GM23338 (cell line): ENCODE results near the gene OR52K1. TPM values are rescaled to one million over a fixed set of nuclear protein-coding genes. Genes with fewer than 3 reads are reported as not detected.

Experiments
- ATAC-seq: fragments of 200-7000 bp; cut with Tn5 transposase; 3 replicates; pipeline ENCODE4 v1.9.1; 2020
- DNase-seq: peaks from one replicate; pipeline ENCODE4 v3.0.0-alpha.2; 2015; ENCODE audit warnings: low spot score
- H2AFZ ChIP-seq: fragments of 200-600 bp; sonication (generic); 2 replicates; pipeline ENCODE4 v1.8.0; 2016; ENCODE audit warnings: antibody characterized with exemption, mild to moderate bottlenecking, moderate library complexity
- H3F3A ChIP-seq: fragments of 200-600 bp; sonication (generic); replicated peaks from 2 replicates; pipeline ENCODE4 v1.8.0; 2017; ENCODE audit warnings: antibody characterized with exemption, mixed run types, low read depth
- H3K27ac ChIP-seq: fragments of 200-600 bp; sonication (generic); 2 replicates; pipeline ENCODE4 v1.6.1; 2016; ENCODE audit warnings: low read depth
- H3K27me3 ChIP-seq: fragments of 200-600 bp; sonication (generic); 2 replicates; pipeline ENCODE4 v1.8.0; 2016; ENCODE audit warnings: mild to moderate bottlenecking, mixed run types, moderate library complexity; ENCODE audit not compliant: insufficient read depth
- H3K36me3 ChIP-seq: fragments of 200-600 bp; sonication (generic); 2 replicates; pipeline ENCODE4 v1.8.0; 2016; ENCODE audit warnings: mild to moderate bottlenecking; ENCODE audit not compliant: insufficient read depth
- H3K4me1 ChIP-seq: fragments of 200-600 bp; sonication (generic); 2 replicates; pipeline ENCODE4 v1.8.0; 2016; ENCODE audit warnings: mild to moderate bottlenecking, moderate library complexity; ENCODE audit not compliant: insufficient read depth
- H3K4me2 ChIP-seq: fragments of 200-600 bp; sonication (generic); 2 replicates; pipeline ENCODE4 v1.7.1; 2017; ENCODE audit warnings: mixed run types
- H3K4me3 ChIP-seq: fragments of 200-600 bp; sonication (generic); 2 replicates; pipeline ENCODE4 v1.6.1; 2016; ENCODE audit warnings: mixed run types
- H3K79me2 ChIP-seq: fragments of 200-600 bp; sonication (generic); replicated peaks from 2 replicates; pipeline ENCODE4 v1.8.0; 2017; ENCODE audit warnings: mild to moderate bottlenecking; ENCODE audit not compliant: insufficient read depth
- H3K9me2 ChIP-seq: fragments of 200-600 bp; sonication (generic); 2 replicates; pipeline ENCODE4 v1.8.0; 2017; ENCODE audit not compliant: insufficient read depth
- H4K20me1 ChIP-seq: fragments of 200-600 bp; sonication (generic); replicated peaks from 2 replicates; pipeline ENCODE4 v1.8.0; 2017; ENCODE audit warnings: mild to moderate bottlenecking; ENCODE audit not compliant: insufficient read depth
- H3K27ac Mint-ChIP-seq: 2 replicates; pipeline ENCODE4 v1.8.0; 2020; ENCODE audit warnings: inconsistent platforms, mild to moderate bottlenecking, moderate library complexity, mixed read lengths
- H3K27me3 Mint-ChIP-seq: 3 replicates; pipeline ENCODE4 v1.8.0; 2022; ENCODE audit warnings: low read depth, mild to moderate bottlenecking, moderate library complexity, mixed read lengths, inconsistent platforms; ENCODE audit not compliant: insufficient read depth, poor library complexity
- H3K36me3 Mint-ChIP-seq: 3 replicates; pipeline ENCODE4 v1.8.0; 2021; ENCODE audit warnings: low read depth, mild to moderate bottlenecking, inconsistent platforms, moderate library complexity, mixed read lengths
- H3K4me1 Mint-ChIP-seq: 3 replicates; pipeline ENCODE4 v1.8.0; 2020; ENCODE audit warnings: mild to moderate bottlenecking, inconsistent platforms, mixed read lengths
- H3K4me3 Mint-ChIP-seq: 3 replicates; pipeline ENCODE4 v1.8.0; 2021; ENCODE audit warnings: moderate library complexity, mild to moderate bottlenecking, inconsistent platforms, mixed read lengths
- H3K9me3 Mint-ChIP-seq: 3 replicates; pipeline ENCODE4 v1.8.0; 2020; ENCODE audit warnings: moderate library complexity, mild to moderate bottlenecking, inconsistent platforms, mixed read lengths
- CREB1 ChIP-seq: fragments of 250-450 bp; sonication (Bioruptor Pico); IDR thresholded peaks from 2 replicates; pipeline ENCODE4 v1.5.0; 2020; ENCODE audit warnings: low read depth, mild to moderate bottlenecking, moderate library complexity
- ETS1 ChIP-seq: IDR thresholded peaks from 2 replicates; pipeline ENCODE4 v1.6.1; 2016; ENCODE audit warnings: antibody characterized with exemption
- EZH2 ChIP-seq: fragments of 200-600 bp; sonication (generic); IDR thresholded peaks from one replicate; pipeline ENCODE4 v1.8.0; 2017; ENCODE audit warnings: antibody characterized with exemption, mild to moderate bottlenecking, low read depth; ENCODE audit not compliant: unreplicated experiment
- EZH2phosphoT487 ChIP-seq: fragments of 200-600 bp; sonication (generic); IDR thresholded peaks from one replicate; pipeline ENCODE4 v1.8.1; 2018; ENCODE audit warnings: antibody characterized with exemption; ENCODE audit not compliant: unreplicated experiment
- JUNB ChIP-seq: IDR thresholded peaks from one replicate; pipeline ENCODE4 v1.6.1; 2016; ENCODE audit warnings: antibody characterized with exemption; ENCODE audit not compliant: unreplicated experiment
- NANOG ChIP-seq: IDR thresholded peaks from 2 replicates; pipeline ENCODE4 v1.6.1; 2016; ENCODE audit warnings: antibody characterized with exemption, borderline replicate concordance
- POLR2AphosphoS5 ChIP-seq: IDR thresholded peaks from 2 replicates; pipeline ENCODE4 v1.6.1; 2016; ENCODE audit warnings: antibody characterized with exemption, low read depth
- REST ChIP-seq: IDR thresholded peaks from one replicate; pipeline ENCODE4 v1.6.1; 2018; ENCODE audit warnings: antibody characterized with exemption; ENCODE audit not compliant: unreplicated experiment
- STAT1 ChIP-seq: IDR thresholded peaks from one replicate; pipeline ENCODE4 v1.6.1; 2016; ENCODE audit warnings: antibody characterized with exemption; ENCODE audit not compliant: unreplicated experiment
- ZNF114 ChIP-seq: fragments of 250-450 bp; sonication (Bioruptor Pico); IDR thresholded peaks from 2 replicates; pipeline ENCODE4 v1.5.0; 2020; ENCODE audit warnings: mild to moderate bottlenecking, moderate library complexity
- ZNF331 ChIP-seq: fragments of 250-450 bp; sonication (Bioruptor Pico); IDR thresholded peaks from 2 replicates; pipeline ENCODE4 v1.5.0; 2020; ENCODE audit warnings: low read depth, mild to moderate bottlenecking, moderate library complexity
- polyA plus RNA-seq: library from polyadenylated mRNA; unstranded; fragments of >200 nt; fragmentation: Nextera tagmentation; extraction: Ambion mirVana; gene quantifications from 2 replicates; pipeline ENCODE4 v1.2.1, GENCODE V29; 2016
- total RNA-seq: library from RNA; depleted of rRNA; stranded (reverse); fragments of >200 nt; shearing (Covaris generic); gene quantifications from 2 replicates; pipeline ENCODE4 v1.2.3, GENCODE V29; 2014
- TF ChIP-seq, protein P1 (sequence below): fragments of 250-450 bp; sonication (Bioruptor Pico); IDR thresholded peaks from 2 replicates; pipeline ENCODE4 v1.5.0; 2020; ENCODE audit warnings: mild to moderate bottlenecking, moderate library complexity
- TF ChIP-seq, protein P2 (sequence below), 2 experiments: fragments of 200-600 bp in 1 of 2; sonication (generic) in 1 of 2; conservative IDR thresholded peaks; 2 replicates each; pipeline versions ENCODE4 v1.5.1 to v1.6.1; 2016 to 2017; ENCODE audit warnings: antibody characterized with exemption in 2 of 2, low read depth in 2 of 2, mild to moderate bottlenecking in 2 of 2, moderate library complexity in 1 of 2

Gene OR52K1
- total and polyA plus RNA-seq, 2 experiments from 2014 or later: not detected

GRCh38 chr11:4479644-4480043 is 2.8 kb upstream of the OR52K1 start:
- Histone ChIP-seq H3F3A (no peaks in the 10 kb centered on the region), H3K4me2 (no peak overlapping the region), H4K20me1 (no peaks in the 10 kb centered on the region), H3K27me3 (no peaks in the 10 kb centered on the region), H3K4me1 (peaks cover 14% of the 10 kb centered on the region), H3K79me2 (no peaks in the 10 kb centered on the region), H3K9me2 (peaks cover 19% of the 10 kb centered on the region), H3K4me3 (no peak overlapping the region), H3K27ac (no peak overlapping the region), H2AFZ (no peak overlapping the region), H3K36me3 (no peaks in the 10 kb centered on the region)
- ATAC-seq (no peak), DNase-seq (no peak)
- Mint-ChIP-seq H3K36me3 (no peaks in the 10 kb centered on the region), H3K4me3 (no peak overlapping the region), H3K27ac (no peak overlapping the region), H3K9me3 (no peaks in the 10 kb centered on the region), H3K27me3 (no peaks in the 10 kb centered on the region), H3K4me1 (peaks cover 11% of the 10 kb centered on the region; the same call in 2 of the 3 replicates)
- TF ChIP-seq, protein P1, sequence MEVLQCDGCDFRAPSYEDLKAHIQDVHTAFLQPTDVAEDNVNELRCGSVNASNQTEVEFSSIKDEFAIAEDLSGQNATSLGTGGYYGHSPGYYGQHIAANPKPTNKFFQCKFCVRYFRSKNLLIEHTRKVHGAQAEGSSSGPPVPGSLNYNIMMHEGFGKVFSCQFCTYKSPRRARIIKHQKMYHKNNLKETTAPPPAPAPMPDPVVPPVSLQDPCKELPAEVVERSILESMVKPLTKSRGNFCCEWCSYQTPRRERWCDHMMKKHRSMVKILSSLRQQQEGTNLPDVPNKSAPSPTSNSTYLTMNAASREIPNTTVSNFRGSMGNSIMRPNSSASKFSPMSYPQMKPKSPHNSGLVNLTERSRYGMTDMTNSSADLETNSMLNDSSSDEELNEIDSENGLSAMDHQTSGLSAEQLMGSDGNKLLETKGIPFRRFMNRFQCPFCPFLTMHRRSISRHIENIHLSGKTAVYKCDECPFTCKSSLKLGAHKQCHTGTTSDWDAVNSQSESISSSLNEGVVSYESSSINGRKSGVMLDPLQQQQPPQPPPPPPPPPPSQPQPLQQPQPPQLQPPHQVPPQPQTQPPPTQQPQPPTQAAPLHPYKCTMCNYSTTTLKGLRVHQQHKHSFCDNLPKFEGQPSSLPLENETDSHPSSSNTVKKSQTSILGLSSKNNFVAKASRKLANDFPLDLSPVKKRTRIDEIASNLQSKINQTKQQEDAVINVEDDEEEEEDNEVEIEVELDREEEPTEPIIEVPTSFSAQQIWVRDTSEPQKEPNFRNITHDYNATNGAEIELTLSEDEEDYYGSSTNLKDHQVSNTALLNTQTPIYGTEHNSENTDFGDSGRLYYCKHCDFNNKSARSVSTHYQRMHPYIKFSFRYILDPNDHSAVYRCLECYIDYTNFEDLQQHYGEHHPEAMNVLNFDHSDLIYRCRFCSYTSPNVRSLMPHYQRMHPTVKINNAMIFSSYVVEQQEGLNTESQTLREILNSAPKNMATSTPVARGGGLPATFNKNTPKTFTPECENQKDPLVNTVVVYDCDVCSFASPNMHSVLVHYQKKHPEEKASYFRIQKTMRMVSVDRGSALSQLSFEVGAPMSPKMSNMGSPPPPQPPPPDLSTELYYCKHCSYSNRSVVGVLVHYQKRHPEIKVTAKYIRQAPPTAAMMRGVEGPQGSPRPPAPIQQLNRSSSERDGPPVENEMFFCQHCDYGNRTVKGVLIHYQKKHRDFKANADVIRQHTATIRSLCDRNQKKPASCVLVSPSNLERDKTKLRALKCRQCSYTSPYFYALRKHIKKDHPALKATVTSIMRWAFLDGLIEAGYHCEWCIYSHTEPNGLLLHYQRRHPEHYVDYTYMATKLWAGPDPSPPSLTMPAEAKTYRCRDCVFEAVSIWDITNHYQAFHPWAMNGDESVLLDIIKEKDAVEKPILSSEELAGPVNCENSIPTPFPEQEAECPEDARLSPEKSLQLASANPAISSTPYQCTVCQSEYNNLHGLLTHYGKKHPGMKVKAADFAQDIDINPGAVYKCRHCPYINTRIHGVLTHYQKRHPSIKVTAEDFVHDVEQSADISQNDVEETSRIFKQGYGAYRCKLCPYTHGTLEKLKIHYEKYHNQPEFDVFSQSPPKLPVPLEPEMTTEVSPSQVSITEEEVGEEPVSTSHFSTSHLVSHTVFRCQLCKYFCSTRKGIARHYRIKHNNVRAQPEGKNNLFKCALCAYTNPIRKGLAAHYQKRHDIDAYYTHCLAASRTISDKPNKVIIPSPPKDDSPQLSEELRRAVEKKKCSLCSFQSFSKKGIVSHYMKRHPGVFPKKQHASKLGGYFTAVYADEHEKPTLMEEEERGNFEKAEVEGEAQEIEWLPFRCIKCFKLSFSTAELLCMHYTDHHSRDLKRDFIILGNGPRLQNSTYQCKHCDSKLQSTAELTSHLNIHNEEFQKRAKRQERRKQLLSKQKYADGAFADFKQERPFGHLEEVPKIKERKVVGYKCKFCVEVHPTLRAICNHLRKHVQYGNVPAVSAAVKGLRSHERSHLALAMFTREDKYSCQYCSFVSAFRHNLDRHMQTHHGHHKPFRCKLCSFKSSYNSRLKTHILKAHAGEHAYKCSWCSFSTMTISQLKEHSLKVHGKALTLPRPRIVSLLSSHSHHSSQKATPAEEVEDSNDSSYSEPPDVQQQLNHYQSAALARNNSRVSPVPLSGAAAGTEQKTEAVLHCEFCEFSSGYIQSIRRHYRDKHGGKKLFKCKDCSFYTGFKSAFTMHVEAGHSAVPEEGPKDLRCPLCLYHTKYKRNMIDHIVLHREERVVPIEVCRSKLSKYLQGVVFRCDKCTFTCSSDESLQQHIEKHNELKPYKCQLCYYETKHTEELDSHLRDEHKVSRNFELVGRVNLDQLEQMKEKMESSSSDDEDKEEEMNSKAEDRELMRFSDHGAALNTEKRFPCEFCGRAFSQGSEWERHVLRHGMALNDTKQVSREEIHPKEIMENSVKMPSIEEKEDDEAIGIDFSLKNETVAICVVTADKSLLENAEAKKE (CRISPR knock-in tag): no peak
- TF ChIP-seq ETS1 (no peak), REST (no peak), EZH2 (no peak), JUNB (no peak), ZNF114 (CRISPR knock-in tag) (no peak), POLR2AphosphoS5 (no peak), ZNF331 (CRISPR knock-in tag) (no peak), EZH2phosphoT487 (no peak), STAT1 (no peak), NANOG (no peak), CREB1 (CRISPR knock-in tag) (no peak)
- TF ChIP-seq, protein P2, sequence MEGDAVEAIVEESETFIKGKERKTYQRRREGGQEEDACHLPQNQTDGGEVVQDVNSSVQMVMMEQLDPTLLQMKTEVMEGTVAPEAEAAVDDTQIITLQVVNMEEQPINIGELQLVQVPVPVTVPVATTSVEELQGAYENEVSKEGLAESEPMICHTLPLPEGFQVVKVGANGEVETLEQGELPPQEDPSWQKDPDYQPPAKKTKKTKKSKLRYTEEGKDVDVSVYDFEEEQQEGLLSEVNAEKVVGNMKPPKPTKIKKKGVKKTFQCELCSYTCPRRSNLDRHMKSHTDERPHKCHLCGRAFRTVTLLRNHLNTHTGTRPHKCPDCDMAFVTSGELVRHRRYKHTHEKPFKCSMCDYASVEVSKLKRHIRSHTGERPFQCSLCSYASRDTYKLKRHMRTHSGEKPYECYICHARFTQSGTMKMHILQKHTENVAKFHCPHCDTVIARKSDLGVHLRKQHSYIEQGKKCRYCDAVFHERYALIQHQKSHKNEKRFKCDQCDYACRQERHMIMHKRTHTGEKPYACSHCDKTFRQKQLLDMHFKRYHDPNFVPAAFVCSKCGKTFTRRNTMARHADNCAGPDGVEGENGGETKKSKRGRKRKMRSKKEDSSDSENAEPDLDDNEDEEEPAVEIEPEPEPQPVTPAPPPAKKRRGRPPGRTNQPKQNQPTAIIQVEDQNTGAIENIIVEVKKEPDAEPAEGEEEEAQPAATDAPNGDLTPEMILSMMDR (conservative IDR thresholded peaks at IDR 0.05; ENCODE audit: low read depth in 2 of 2): no peak
